ENCODE results near the gene TEKT4.
"Not testable (repeated sequence)": the region's sequence is repeated elsewhere in the genome, so short reads cannot be mapped to it uniquely, and the experiment has no call there.

The TEKT4 gene

GRCh38 chr2:94861308-94862152, 9.7 kb upstream of the TEKT4 start:
- no peaks in the 10 kb centered on the region for H4K20me1 ChIP-seq (ENCODE audit: control insufficient read depth, insufficient read depth, low read depth, low read length)
- H3K9me2 ChIP-seq (replicated peaks; ENCODE audit: control insufficient read depth, low read length): no peaks in the 10 kb centered on the region
- H3K79me2 ChIP-seq (ENCODE audit: control insufficient read depth, low read length): no peaks in the 10 kb centered on the region
- no peak overlapping the region for H3K4me2 ChIP-seq (ENCODE audit: low read length)
- no peaks in the 10 kb centered on the region for H3F3A ChIP-seq (ENCODE audit: control insufficient read depth, insufficient read depth)
- no peak overlapping the region for H3K27ac ChIP-seq (ENCODE audit: low read depth, low read length)
- no peaks in the 10 kb centered on the region for H3K27me3 ChIP-seq (ENCODE audit: control insufficient read depth, low read length)
- no peak overlapping the region for H3K4me3 ChIP-seq (ENCODE audit: low read length)
- H3K9me3 ChIP-seq (ENCODE audit: control insufficient read depth, insufficient read depth, low read length): no peaks in the 10 kb centered on the region
- TF ChIP-seq, protein P1, sequence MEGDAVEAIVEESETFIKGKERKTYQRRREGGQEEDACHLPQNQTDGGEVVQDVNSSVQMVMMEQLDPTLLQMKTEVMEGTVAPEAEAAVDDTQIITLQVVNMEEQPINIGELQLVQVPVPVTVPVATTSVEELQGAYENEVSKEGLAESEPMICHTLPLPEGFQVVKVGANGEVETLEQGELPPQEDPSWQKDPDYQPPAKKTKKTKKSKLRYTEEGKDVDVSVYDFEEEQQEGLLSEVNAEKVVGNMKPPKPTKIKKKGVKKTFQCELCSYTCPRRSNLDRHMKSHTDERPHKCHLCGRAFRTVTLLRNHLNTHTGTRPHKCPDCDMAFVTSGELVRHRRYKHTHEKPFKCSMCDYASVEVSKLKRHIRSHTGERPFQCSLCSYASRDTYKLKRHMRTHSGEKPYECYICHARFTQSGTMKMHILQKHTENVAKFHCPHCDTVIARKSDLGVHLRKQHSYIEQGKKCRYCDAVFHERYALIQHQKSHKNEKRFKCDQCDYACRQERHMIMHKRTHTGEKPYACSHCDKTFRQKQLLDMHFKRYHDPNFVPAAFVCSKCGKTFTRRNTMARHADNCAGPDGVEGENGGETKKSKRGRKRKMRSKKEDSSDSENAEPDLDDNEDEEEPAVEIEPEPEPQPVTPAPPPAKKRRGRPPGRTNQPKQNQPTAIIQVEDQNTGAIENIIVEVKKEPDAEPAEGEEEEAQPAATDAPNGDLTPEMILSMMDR (IDR thresholded peaks at IDR 0.05; ENCODE audit: low read depth, low read length, poor library complexity, severe bottlenecking): no peak
- TF ChIP-seq EZH2phosphoT487 (IDR thresholded peaks at IDR 0.05; ENCODE audit: borderline replicate concordance, low read length): no peak
- H3K36me3 ChIP-seq (ENCODE audit: control insufficient read depth, low read length): no peaks in the 10 kb centered on the region
- no peaks in the 10 kb centered on the region for H3K4me1 ChIP-seq (ENCODE audit: control insufficient read depth, low read length)

- not testable (repeated sequence) for H3K27me3 ChIP-seq (ENCODE audit: control insufficient read depth, low read length); H3K9me3 ChIP-seq (ENCODE audit: control insufficient read depth, insufficient read depth, low read length)
These were observed 8.3 kb upstream of the TEKT4 start for GRCh38 chr2:94862903-94863302.

DNA sequence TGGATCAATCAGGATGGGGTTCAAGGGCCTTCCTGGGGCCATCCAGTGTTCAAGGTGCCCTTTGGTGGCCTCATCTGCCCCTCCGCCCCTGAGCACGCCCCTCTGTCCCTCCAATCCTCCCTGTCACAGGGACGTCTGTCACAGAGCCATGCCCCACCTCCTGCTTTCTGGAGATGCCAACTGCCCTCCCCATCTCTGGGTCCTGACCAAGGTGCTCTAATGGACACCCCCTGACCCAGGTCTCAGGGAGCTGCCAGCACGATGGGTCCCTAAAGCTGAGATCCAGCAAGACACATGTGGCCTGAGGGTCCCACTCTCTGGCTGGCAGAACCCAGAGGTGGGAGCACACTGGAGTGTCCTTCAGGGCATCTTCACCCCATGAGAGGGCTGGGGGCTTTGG, 2.1 kb upstream of the TEKT4 start:
- Histone ChIP-seq H3K4me2 (ENCODE audit: low read length) (no peak overlapping the region), H3K4me1 (ENCODE audit: control insufficient read depth, low read length) (no peaks in the 10 kb centered on the region), H3K9me3 (ENCODE audit: control insufficient read depth, insufficient read depth, low read length) (no peaks in the 10 kb centered on the region), H3K9me2 (replicated peaks; ENCODE audit: control insufficient read depth, low read length) (no peaks in the 10 kb centered on the region), H3K4me3 (ENCODE audit: low read length) (no peak overlapping the region), H3F3A (ENCODE audit: control insufficient read depth, insufficient read depth) (no peaks in the 10 kb centered on the region), H3K27ac (ENCODE audit: low read depth, low read length) (no peak overlapping the region), H3K27me3 (ENCODE audit: control insufficient read depth, low read length) (no peaks in the 10 kb centered on the region), H3K36me3 (ENCODE audit: control insufficient read depth, low read length) (no peaks in the 10 kb centered on the region), H4K20me1 (ENCODE audit: control insufficient read depth, insufficient read depth, low read depth, low read length) (no peaks in the 10 kb centered on the region), H3K79me2 (ENCODE audit: control insufficient read depth, low read length) (no peaks in the 10 kb centered on the region)
- no peak for TF ChIP-seq EZH2phosphoT487 (IDR thresholded peaks at IDR 0.05; ENCODE audit: borderline replicate concordance, low read length)
- TF ChIP-seq, protein P1 (IDR thresholded peaks at IDR 0.05; ENCODE audit: low read depth, low read length, poor library complexity, severe bottlenecking): no peak

More at GRCh38 chr2:94862903-94863302, 8.3 kb upstream of the TEKT4 start:
- H3K36me3 ChIP-seq (ENCODE audit: control insufficient read depth, low read length); H3K27ac ChIP-seq (ENCODE audit: low read depth, low read length); H4K20me1 ChIP-seq (ENCODE audit: control insufficient read depth, insufficient read depth, low read depth, low read length); H3K4me1 ChIP-seq (ENCODE audit: control insufficient read depth, low read length); H3K4me3 ChIP-seq (ENCODE audit: low read length); H3K4me2 ChIP-seq (ENCODE audit: low read length); H3K79me2 ChIP-seq (ENCODE audit: control insufficient read depth, low read length); H3F3A ChIP-seq (ENCODE audit: control insufficient read depth, insufficient read depth); H3K9me2 ChIP-seq (replicated peaks; ENCODE audit: control insufficient read depth, low read length): not testable (repeated sequence)
